Right lobe of liver (tissue), 6 donors: ENCODE data around the gene DPP10. TPM values are rescaled to one million over a fixed set of nuclear protein-coding genes. Genes with fewer than 3 reads are reported as not detected.

ENCODE experiments used
- ATAC-seq, 4 donors: fragments of 200-7000 bp; cut with Tn5 transposase; one replicate each; pipeline ENCODE4 v1.9.1; 2020; ENCODE audit warnings: mild to moderate bottlenecking in 4 of 4, moderate library complexity in 4 of 4
- DNase-seq, 3 donors: peaks; one replicate each; pipeline ENCODE4 v3.0.0-alpha.2; 2020
- H3K27ac ChIP-seq, 3 donors: fragments of 200-600 bp; one replicate each; pipeline ENCODE4 v1.8.0; 2022
- H3K27me3 ChIP-seq, 2 donors: fragments of 200-600 bp; one replicate each; pipeline ENCODE4 v1.8.0; 2022
- H3K36me3 ChIP-seq, 4 donors: fragments of 200-600 bp; sonication (generic) in 1 of 4; one replicate each; pipeline versions ENCODE4 v1.5.1 to v1.8.0; 2017 to 2022; ENCODE audit warnings: control low read depth in 1 of 4
- H3K4me1 ChIP-seq, 4 donors: fragments of 200-600 bp; sonication (generic) in 1 of 4; one replicate each; pipeline versions ENCODE4 v1.5.1 to v1.8.0; 2017 to 2022; ENCODE audit warnings: control low read depth in 1 of 4
- H3K4me3 ChIP-seq, 3 donors: fragments of 200-600 bp; one replicate each; pipeline ENCODE4 v1.8.0; 2022
- H3K9me3 ChIP-seq, 4 donors: fragments of 200-600 bp; sonication (generic) in 1 of 4; one replicate each; pipeline versions ENCODE4 v1.5.1 to v1.8.0; 2017 to 2022; ENCODE audit warnings: control low read depth in 1 of 4
- POLR2A ChIP-seq: fragments of 450-650 bp; IDR thresholded peaks from one replicate; pipeline ENCODE4 v1.6.1; 2017; ENCODE audit warnings: antibody characterized with exemption, mild to moderate bottlenecking
- WGBS: methylation state at CpG from one replicate; pipeline ENCODE4 v1.1.6; 2018; ENCODE audit warnings: low coverage, low lambda C conversion rate; ENCODE audit not compliant: insufficient coverage; ENCODE audit errors: missing lambda C conversion rate; 5-methylcytosine and 5-hydroxymethylcytosine counted together
- intact Hi-C, 2 donors: fragments of 100-400 bp; cut with DNase I; formaldehyde crosslinking; loops; one replicate each; pipeline versions ENCODE4 v1.11.2 to v1.14.1; 2022
- total RNA-seq, 6 experiments: library from RNA; depleted of rRNA in 2 of 6; stranded (reverse); fragments of >200 nt in 2 of 6; fragmentation: NEBNext Ultra II Directional in 3 of 6; extraction: Animal tissue kit (Norgen Biotek cat#: 25700) in 3 of 6; gene quantifications; one replicate each; pipeline versions ENCODE4 v1.1.0 to v1.2.4, GENCODE V29; 2016 to 2023
- TF ChIP-seq, protein P1 (sequence below), 4 donors: fragments of 200-600 bp in 3 of 4; fragments of 450-650 bp in 1 of 4; IDR thresholded peaks; one replicate each; pipeline versions ENCODE4 v1.5.1 to v1.8.0; 2016 to 2022; ENCODE audit warnings: antibody characterized with exemption in 4 of 4, mild to moderate bottlenecking in 2 of 4
- donor health status: DM: no; HTN: yes; CAD: no.
- donor health status: DM: no; HTN: no; CAD: no.
- donor health status: DM: no; HTN: no; CAD: no.
- donor health status: DM: no; HTN: yes; CAD: no.
- donor health status: DM: no; HTN: yes; CAD: no.

The DPP10 gene
- total RNA-seq, 6 experiments from 2014 or later: 0.09 to 0.19 (median 0.15) TPM; not detected in 2

GRCh38 chr2:114684403-114684802 is 242.0 kb downstream of the DPP10 start:
- no peaks in the 10 kb centered on the region for H3K27me3 ChIP-seq
- DNase-seq: no peak
- H3K9me3 ChIP-seq: no peaks in the 10 kb centered on the region
- no peak overlapping the region for H3K27ac ChIP-seq
- intact Hi-C loops: no loop called here
- no peak for ATAC-seq
- H3K4me3 ChIP-seq: no peak overlapping the region
- no peaks in the 10 kb centered on the region for H3K36me3 ChIP-seq
- WGBS: 78% methylated on average over 3 of the region's 3 CpGs
- TF ChIP-seq, protein P1, sequence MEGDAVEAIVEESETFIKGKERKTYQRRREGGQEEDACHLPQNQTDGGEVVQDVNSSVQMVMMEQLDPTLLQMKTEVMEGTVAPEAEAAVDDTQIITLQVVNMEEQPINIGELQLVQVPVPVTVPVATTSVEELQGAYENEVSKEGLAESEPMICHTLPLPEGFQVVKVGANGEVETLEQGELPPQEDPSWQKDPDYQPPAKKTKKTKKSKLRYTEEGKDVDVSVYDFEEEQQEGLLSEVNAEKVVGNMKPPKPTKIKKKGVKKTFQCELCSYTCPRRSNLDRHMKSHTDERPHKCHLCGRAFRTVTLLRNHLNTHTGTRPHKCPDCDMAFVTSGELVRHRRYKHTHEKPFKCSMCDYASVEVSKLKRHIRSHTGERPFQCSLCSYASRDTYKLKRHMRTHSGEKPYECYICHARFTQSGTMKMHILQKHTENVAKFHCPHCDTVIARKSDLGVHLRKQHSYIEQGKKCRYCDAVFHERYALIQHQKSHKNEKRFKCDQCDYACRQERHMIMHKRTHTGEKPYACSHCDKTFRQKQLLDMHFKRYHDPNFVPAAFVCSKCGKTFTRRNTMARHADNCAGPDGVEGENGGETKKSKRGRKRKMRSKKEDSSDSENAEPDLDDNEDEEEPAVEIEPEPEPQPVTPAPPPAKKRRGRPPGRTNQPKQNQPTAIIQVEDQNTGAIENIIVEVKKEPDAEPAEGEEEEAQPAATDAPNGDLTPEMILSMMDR (IDR thresholded peaks at IDR 0.05): no peak
- no peak for TF ChIP-seq POLR2A
- no peaks in the 10 kb centered on the region for H3K4me1 ChIP-seq

DNA sequence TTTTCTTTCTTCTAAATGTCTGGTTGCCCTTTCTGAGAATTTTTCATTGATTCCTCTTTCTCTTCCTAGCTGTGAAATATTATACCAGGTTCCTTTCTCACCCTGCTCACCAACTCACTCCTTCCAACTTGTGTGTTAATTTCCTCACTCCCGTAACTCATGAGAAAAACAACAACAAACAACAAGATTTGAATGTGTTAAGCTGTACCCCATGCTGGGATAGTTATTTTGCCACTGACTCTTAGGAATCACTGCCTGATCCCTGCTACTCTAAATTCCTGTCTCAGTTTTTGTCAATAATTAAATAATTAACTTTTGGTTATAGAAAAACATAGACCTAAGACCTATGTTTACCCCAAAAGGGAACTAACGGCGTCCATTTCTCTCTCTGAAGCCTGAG is 242.7 kb downstream of the DPP10 start:
- H3K27ac ChIP-seq: no peak overlapping the region
- no peaks in the 10 kb centered on the region for H3K9me3 ChIP-seq
- H3K4me1 ChIP-seq: no peaks in the 10 kb centered on the region
- no peaks in the 10 kb centered on the region for H3K27me3 ChIP-seq
- 36% methylated on average over 3 of the region's 3 CpGs for WGBS
- H3K36me3 ChIP-seq: no peaks in the 10 kb centered on the region
- ATAC-seq (no peak), DNase-seq (no peak)
- intact Hi-C loops: no loop called here
- H3K4me3 ChIP-seq: no peak overlapping the region
- TF ChIP-seq, protein P1 (IDR thresholded peaks at IDR 0.05): no peak
- no peak for TF ChIP-seq POLR2A

GRCh38 chr2:114688241-114688640 is 245.8 kb downstream of the DPP10 start:
- Histone ChIP-seq H3K27ac (no peak overlapping the region), H3K36me3 (no peaks in the 10 kb centered on the region), H3K27me3 (no peaks in the 10 kb centered on the region), H3K9me3 (no peaks in the 10 kb centered on the region), H3K4me1 (no peaks in the 10 kb centered on the region), H3K4me3 (no peak overlapping the region)
- no peak for DNase-seq
- intact Hi-C loops: no loop called here
- no peak for TF ChIP-seq POLR2A
- TF ChIP-seq, protein P1 (IDR thresholded peaks at IDR 0.05): no peak
- ATAC-seq: no peak

- Histone ChIP-seq H3K4me1 (no peaks in the 10 kb centered on the region), H3K27me3 (no peaks in the 10 kb centered on the region), H3K36me3 (no peaks in the 10 kb centered on the region), H3K9me3 (no peaks in the 10 kb centered on the region), H3K4me3 (no peak overlapping the region), H3K27ac (no peak overlapping the region)
- intact Hi-C loops: no loop called here
- ATAC-seq (no peak), DNase-seq (no peak)
- no peak for TF ChIP-seq POLR2A
- TF ChIP-seq, protein P1 (IDR thresholded peaks at IDR 0.05): no peak
- WGBS: 50% methylated on average over 1 of the region's 1 CpG
These were observed 256.1 kb downstream of the DPP10 start for GRCh38 chr2:114698520-114698919.

GRCh38 chr2:114699423-114699944 is 257.0 kb downstream of the DPP10 start:
- ATAC-seq: no peak
- TF ChIP-seq POLR2A: no peak
- TF ChIP-seq, protein P1 (IDR thresholded peaks at IDR 0.05): no peak
- no peak overlapping the region for H3K4me3 ChIP-seq
- DNase-seq: no peak
- no peaks in the 10 kb centered on the region for H3K9me3 ChIP-seq
- no peaks in the 10 kb centered on the region for H3K36me3 ChIP-seq
- H3K4me1 ChIP-seq: no peaks in the 10 kb centered on the region
- H3K27ac ChIP-seq: no peak overlapping the region
- WGBS: 68% methylated on average over 2 of the region's 2 CpGs
- intact Hi-C loops: no loop called here
- no peaks in the 10 kb centered on the region for H3K27me3 ChIP-seq
